HG02870 (cell line): ENCODE measurements around the gene NUDT3.
"Not testable (repeated sequence)": the region's sequence is repeated elsewhere in the genome, so short reads cannot be mapped to it uniquely, and the experiment has no call there.

ENCODE experiments used
- ATAC-seq: cut with Tn5 transposase; IDR thresholded peaks from one replicate; pipeline ENCODE4 v1.9.1; 2021; ENCODE audit warnings: mild to moderate bottlenecking, moderate library complexity; ENCODE audit not compliant: unreplicated experiment

NUDT3 gene

GRCh38 chr6:34392497-34393190 lies at the start of gene NUDT3:
TSS of gene NUDT3 (minus strand) at chr6:34392669. CDS start at chr6:34392362, 307 bp downstream.
- ATAC-seq = peak; percentile 82

- no peak for ATAC-seq
Observed at GRCh38 chr6:34441526-34441925, 49.1 kb upstream of the NUDT3 start.

DNA sequence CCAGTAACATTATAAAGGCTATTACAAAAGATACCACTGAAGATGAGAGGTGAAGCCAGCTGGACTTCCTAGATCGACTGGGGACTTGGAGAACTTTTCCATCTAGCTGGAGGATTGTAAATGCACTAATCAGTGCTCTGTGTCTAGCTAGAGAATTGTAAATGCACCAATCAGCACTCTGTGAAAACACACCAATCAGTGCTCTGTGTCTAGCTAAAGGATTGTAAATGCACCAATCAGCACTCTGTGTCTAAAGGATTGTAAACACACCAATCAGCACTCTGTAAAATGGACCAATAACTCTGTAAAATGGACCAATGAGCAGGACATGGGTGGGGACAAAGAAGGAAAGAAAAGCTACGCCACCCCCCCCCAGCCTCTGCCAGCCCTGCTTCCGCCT lies 47.0 kb upstream of the NUDT3 start:
- no peak for ATAC-seq

- ATAC-seq = no peak
Observed at GRCh38 chr6:34438705-34439104, 46.2 kb upstream of the NUDT3 start.

DNA sequence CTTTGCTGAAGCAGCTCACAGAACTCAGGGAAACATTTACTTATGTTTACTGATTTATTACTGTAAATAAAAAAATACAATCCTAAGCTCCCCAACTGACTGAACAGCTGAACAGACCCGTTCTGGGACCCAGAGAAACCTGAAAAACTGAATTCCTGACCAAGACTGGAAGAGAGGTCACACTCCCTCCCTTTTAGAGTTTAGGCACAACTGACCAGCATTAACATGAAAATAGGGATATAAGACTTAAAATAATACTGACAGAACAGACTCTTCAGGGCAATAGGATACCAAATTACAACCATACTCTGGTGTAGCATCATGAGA lies 45.1 kb upstream of the NUDT3 start:
- no peak for ATAC-seq

DNA sequence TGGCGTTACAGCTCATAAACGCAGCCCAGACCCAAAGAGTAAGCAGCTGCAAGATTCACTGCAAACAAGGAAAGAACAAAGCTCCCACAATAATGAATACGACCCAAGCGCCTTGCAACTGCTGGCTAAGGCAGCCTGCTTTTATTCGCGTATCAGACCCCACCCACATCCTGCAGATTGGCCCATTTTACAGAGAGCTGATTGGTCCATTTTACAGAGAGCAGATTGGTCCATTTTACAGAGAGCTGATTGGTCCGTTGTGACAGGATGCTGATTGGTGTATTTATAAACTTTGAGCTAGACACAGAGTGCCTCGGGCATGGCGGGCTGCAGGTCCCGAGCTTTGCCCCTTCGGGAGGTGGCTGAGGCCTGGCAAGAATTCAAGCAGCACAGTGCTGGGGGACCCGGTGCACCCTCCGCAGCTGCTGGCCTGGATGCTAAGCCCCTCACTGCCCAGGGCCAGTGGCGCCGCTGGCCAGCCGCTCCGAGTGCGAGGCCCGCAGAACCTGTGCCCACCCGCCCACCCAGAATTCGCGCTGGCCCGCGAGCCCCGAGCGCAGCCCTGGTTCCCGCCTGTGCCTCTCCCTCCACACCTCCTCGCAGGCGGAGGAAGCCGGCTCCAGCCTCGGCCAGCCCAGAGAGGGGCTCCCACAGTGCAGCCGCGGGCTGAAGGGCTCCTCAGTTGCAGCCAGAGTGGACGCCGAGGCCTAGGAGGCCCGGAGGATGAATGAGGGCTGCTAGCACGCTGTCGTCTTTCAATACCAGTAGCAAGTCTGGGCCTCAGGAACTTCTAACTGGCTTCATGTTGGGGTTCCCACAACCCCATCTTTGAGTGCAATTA lies 44.6 kb upstream of the NUDT3 start:
- no peak for ATAC-seq

DNA sequence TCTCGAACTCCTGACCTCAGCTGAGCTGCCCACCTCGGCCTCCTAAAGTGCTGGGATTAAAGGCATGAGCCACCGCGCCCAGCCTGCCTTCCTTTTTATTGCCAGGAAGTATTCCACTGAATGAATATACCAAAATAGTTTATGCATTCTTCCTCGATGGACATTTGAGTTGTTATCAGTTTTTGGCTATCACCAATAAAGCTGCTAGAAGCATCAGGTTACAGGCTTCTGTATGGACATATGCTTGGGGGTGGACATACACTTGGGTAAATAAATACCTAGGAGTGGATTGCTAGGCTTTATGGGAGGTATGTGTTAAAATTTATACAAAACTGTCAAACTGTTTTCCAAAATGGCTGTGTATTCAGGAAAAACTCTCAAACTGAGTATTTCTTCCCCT lies 43.4 kb upstream of the NUDT3 start:
- ATAC-seq = no peak

DNA sequence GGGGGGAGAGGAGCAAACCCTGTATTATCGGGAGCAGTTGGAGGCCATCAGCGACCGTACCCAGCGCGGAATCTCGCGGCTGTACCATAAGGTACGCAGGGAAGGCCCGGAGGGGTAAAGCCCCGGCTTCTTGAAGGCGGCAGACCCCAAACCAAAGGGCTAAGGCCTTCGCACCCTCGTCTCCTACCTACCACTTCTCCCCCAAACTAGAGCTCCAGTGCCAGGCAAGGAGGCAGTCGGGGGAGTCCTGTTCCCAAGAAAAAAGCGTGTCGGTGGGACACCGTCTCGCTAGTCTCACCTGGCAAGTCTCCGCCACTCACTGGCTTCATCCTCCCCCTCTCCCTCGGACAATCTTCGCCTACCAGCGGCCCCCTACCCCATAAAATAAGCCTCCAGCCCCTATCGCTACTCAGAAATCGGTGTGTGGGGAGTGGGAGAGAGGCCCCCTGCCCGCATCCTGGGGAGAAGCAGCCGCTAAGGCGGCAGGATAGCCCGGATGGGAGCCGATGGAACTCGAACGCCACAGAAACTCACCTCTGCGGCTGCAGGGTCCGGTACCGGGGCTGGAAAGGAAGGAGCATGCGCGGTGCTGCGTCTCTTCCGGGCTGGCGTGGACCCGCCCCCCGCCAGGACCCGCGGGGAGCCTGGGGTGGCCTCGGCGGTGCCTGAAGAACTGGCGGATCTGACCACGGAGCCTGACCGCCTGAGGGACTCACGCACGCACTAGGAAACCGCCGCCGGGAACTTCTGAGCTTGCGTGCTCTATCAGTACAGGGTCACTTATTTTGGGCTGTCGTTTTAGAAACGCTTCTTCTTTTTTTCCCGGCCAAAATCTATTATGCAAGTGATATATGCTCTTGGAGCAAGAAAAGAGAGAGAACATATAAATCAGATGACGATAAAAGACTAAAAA lies 33.3 kb upstream of the NUDT3 start, which contains the start of gene RPS10:
Gene RPS10 (minus strand): TSS at position 572 of the 913 bp plus-strand sequence. CDS start 848 bp downstream, outside the sequence.
- peak; percentile 82 for ATAC-seq

- no peak for ATAC-seq
Observed at GRCh38 chr6:34425132-34425497, 32.6 kb upstream of the NUDT3 start.

- no peak for ATAC-seq
Observed at GRCh38 chr6:34424200-34425131, 32.0 kb upstream of the NUDT3 start.

DNA sequence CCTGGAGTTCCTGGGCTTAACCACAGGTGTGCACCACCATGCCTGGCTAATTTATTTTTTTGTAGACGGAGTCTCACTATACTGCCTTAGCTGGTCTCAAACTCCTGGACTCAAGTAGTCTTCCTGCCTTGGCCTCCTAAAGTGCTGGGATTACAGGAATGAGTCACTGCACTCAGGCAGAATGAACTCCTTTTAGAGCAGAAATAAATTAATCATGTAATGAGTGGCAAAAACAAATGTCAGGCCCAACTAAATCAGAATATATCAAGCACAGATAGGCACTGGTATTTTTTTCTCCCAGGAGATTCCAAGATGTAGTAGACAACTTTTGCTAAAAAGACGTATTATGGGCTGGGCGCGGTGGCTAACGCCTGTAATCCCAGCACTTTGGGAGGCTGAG lies 30.8 kb upstream of the NUDT3 start:
- ATAC-seq = no peak

- no peak for ATAC-seq
Observed at GRCh38 chr6:34418367-34418766, 25.9 kb upstream of the NUDT3 start.

DNA sequence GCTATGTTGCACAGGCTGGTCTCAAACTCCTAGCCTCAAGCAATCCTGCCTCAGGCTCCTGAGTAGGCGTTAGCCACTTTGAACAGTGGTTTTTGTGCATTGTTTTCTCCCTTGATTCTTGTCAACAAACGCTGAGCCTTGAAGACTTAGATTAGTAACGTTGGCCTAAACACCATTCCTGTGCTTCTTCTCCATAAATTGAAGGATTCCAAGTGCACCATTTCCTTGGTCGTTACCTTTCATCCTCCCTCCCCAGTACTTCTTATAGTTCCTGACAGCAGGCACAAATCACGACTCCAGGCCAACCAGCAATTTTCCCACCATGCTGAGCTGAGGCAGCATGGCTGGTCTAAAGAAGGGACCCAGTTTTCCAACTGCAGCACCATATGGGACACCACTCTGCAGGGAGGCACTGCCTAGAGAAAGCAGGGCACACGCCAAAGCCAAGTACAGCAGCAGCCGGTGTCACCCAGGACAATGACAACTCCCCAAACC lies 24.5 kb upstream of the NUDT3 start:
- ATAC-seq = no peak

DNA sequence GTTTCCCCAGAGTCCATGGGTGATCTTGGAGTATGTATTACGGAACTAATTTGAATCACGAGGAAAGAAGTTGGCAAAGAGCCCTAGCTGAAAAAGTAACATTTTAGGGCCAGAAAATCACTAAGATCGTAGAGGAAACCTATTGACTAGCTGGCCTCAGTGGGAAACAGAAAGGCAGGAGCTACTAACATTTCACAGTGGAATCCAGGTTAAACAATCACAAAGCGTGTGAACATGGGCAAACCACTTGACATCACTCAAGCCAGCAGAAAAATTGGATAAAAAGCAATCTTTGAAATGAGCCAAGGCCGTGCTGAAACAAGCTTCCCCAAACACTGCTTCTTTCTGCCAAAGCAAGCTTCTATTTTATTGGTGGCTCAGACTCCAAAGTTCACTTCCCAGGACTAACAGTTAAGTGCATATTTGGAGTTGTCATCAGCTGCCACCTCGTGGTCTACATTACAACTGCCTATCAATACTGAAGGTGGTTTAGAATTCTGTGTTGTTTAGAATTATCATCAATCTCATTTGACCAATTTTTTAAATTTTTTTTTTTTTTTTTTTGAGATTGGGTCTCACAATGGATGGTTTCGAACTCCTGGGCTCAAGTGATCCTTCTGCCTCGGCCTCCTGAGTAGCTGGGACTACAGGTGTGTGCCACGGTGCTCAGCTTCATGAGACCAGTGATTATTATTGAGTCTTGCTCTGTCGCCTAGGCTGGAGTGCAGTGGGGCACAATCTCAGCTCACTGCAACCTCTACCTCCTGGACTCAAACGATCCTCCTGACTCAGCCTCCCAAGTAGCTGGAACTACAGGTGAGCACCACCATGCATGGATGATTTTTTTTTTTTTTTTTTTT lies 22.8 kb upstream of the NUDT3 start:
- no peak for ATAC-seq

DNA sequence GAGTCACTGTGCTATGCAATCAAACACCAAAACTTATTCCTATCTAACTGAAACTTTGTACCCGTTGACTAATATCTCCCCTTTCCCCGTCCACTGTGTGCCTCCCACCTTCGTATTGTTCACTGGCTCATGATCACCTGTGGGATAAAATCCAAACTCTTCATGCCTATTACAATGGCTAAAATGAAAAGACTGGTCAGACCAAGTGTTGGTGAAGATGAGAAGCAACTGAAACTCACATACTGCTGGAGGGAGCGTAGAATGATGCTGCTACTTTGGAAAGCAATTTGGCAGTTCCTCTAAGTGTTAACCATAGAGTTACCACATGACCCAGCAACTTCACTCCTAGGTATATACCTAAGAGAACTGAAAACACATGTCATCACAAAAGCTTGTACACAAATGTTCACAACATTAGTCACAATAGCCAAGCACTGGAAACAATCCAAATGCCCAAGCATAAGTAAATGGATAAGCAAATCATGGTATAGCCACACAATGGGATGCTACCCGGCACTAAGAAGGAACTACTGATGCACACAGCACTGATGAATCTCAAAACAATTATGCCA lies 20.3 kb upstream of the NUDT3 start:
- no peak for ATAC-seq

GRCh38 chr6:34412016-34412415 lies 19.5 kb upstream of the NUDT3 start:
- ATAC-seq = no peak

DNA sequence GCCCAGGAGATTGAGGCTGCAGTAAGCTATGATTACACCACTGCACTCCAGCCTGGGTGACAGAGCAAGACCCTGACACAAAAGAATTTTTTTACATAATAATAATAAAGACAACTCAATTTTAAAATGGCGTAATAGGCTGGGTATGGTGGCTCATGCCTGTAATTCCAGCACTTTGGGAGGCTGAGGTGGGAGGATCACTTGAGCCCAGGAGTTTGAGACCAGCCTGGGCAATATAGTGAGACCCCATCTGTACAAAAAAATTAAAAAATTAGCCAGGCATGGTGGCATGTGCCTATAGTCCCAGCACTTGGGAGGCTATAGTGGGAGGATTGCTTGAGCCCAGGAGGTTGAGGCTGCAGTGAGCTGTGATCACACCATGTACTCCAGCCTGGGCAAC lies 15.4 kb upstream of the NUDT3 start:
- ATAC-seq = not testable (repeated sequence)

DNA sequence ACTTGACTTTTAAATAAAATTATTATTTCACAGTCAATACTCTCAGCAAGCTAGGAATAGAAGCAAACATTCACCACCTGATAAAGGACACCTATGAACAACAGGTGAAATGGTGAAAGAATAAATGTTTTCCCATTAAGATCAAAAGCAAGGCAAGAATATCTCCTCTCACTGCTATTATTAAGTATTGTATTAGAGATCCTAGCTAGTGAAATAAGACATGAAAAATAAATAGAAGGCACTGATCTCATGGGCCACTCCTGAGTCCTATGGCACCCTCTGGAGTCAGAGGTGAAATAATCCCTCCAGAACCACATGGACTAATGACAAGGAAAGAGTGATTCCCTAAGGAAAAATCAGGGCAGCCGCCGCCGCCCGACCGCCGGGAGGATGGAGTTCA lies 4.0 kb upstream of the NUDT3 start:
- no peak for ATAC-seq

GRCh38 chr6:34393966-34394305 lies 1.5 kb upstream of the NUDT3 start:
- no peak for ATAC-seq
